ENCODE results near the gene CGB2.

GRCh38 chr19:49011194-49011593, 20.5 kb upstream of the CGB2 start:
- no peak for TF ChIP-seq CTCF (IDR thresholded peaks at IDR 0.05; ENCODE audit: poor library complexity, severe bottlenecking)
- TF ChIP-seq POLR2AphosphoS5 (IDR thresholded peaks at IDR 0.05) = no peak
- no peak for TF ChIP-seq TAF1 (IDR thresholded peaks at IDR 0.05; ENCODE audit: low read depth)
- TF ChIP-seq EP300 (conservative IDR thresholded peaks at IDR 0.05; ENCODE audit: poor library complexity, severe bottlenecking) = no peak
- no peak for TF ChIP-seq EZH2 (IDR thresholded peaks at IDR 0.05; ENCODE audit: borderline replicate concordance, insufficient read depth, low read length, poor library complexity, severe bottlenecking)
- no peak for TF ChIP-seq SMC3 (conservative IDR thresholded peaks at IDR 0.05; ENCODE audit: poor library complexity)
- no peak for TF ChIP-seq RAD21 (conservative IDR thresholded peaks at IDR 0.05)
- TF ChIP-seq, protein P1, sequence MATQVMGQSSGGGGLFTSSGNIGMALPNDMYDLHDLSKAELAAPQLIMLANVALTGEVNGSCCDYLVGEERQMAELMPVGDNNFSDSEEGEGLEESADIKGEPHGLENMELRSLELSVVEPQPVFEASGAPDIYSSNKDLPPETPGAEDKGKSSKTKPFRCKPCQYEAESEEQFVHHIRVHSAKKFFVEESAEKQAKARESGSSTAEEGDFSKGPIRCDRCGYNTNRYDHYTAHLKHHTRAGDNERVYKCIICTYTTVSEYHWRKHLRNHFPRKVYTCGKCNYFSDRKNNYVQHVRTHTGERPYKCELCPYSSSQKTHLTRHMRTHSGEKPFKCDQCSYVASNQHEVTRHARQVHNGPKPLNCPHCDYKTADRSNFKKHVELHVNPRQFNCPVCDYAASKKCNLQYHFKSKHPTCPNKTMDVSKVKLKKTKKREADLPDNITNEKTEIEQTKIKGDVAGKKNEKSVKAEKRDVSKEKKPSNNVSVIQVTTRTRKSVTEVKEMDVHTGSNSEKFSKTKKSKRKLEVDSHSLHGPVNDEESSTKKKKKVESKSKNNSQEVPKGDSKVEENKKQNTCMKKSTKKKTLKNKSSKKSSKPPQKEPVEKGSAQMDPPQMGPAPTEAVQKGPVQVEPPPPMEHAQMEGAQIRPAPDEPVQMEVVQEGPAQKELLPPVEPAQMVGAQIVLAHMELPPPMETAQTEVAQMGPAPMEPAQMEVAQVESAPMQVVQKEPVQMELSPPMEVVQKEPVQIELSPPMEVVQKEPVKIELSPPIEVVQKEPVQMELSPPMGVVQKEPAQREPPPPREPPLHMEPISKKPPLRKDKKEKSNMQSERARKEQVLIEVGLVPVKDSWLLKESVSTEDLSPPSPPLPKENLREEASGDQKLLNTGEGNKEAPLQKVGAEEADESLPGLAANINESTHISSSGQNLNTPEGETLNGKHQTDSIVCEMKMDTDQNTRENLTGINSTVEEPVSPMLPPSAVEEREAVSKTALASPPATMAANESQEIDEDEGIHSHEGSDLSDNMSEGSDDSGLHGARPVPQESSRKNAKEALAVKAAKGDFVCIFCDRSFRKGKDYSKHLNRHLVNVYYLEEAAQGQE (IDR thresholded peaks at IDR 0.05; ENCODE audit: borderline replicate concordance) = no peak
- TF ChIP-seq MXI1 (conservative IDR thresholded peaks at IDR 0.05; ENCODE audit: poor library complexity, severe bottlenecking) = no peak
